Ureter (tissue), 1 donor: ENCODE measurements around the gene OR1G1. TPM values are rescaled to one million over a fixed set of nuclear protein-coding genes. Genes with fewer than 3 reads are reported as not detected.
"Not testable (repeated sequence)": the region's sequence is repeated elsewhere in the genome, so short reads cannot be mapped to it uniquely, and the experiment has no call there.

Experiments used
- DNase-seq: peaks from one replicate; pipeline ENCODE4 v3.0.0-alpha.2; 2020; ENCODE audit warnings: low spot score
- total RNA-seq: library from RNA; stranded (reverse); gene quantifications from one replicate; pipeline ENCODE4 v1.2.4, GENCODE V29; 2023
- donor health status: DM: yes; HTN: yes; CAD: no.

The OR1G1 gene
- total RNA-seq, result not detected

DNA sequence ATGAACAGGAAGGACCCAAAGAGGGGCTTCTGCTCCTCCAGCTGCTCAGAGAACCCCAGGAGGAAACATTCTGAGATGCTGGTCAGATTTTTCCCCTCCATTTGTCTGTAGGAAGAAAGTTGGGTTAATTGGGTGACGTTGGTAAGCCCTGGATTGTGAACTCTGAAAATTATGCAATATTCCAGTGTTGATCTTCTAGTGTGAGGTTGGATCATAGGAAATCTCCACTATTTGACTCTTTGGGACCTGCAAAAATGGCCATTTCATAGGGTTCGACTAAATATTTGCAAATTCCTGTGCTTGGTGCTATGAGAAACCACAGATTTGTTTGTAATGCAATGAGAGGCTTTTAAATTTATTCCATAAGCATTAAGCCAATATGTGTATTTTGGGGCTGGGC lies at the start of gene OR1G1:
Gene OR1G1 (minus strand): TSS at position 101 of the 400 bp plus-strand sequence. CDS start 0 bp downstream, at position 101.
- DNase-seq, result no peak

DNA sequence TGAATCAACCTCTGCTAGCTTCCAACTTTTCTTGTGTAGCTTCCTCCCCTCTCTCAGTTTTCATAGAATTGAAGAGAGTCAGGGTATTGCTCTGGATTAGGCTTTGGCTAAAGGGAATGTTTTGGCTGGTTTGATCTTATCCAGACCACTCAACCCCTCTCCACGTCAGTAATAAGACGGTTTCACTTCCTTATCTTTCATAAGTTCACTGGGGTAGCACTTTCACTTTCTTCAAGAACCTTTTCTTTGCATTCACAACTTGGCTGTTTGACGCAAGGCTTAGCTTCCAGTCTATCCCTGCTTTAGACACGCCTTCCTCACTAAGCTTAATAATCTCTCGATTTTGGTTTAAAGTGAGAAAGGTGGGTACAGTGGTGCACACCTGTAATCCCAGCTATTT lies 40.2 kb upstream of the OR1G1 start:
- no peak for DNase-seq

DNA sequence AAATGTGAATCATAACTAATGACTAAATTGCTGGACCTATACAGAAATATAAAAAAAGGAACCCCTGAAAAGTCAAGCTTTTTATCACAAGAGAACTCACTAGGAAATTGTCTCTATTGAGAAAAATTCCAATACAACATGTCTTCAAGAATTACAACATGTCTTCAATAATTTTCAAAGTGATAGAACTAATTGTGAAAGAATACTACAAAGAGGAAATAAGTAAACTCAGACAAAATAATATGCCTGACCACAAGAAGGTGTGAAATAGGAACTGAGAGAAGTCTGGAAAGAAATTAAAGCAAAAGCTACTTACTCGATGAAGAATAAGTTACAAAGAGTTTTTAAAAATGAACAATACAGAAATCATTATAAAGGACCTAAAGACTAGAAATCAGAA lies 29.9 kb upstream of the OR1G1 start:
- DNase-seq, result no peak

DNA sequence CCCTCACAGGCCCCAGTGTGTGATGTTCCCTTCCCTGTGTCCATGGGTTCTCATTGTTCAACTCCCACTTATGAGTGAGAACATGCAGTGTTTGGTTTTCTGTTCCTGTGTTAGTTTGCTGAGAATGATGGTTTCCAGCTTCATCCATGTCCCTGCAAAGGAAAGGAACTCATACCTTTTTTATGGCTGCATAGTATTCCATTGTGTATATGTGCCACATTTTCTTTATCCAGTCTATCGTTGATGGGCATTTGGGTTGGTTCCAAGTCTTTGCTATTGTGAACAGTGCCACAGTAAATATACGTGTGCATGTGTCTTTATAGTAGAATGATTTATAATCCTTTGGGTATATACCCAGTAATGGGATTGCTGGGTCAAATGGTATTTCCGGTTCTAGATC lies 10.1 kb upstream of the OR1G1 start:
- not testable (repeated sequence) for DNase-seq

DNA sequence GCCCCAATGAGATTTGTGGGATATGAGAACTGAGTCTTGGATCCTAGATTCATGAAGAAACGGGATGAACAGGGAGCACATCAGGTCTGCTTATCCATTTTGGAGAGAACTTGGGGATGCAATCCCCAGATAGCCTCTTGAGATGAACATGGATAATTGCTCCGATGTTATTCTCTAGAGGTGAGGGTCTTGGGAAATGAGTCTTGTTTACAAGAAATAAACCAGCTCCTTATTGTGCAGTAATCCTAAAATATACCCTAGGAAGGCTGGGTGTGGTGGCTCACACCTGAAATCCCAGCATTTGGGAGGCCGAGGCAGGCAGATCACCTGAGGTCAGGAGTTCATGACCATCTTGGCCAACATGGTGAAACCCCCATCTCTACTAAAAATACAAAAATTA lies 23.0 kb downstream of the OR1G1 start, which contains the start of gene OR1D2:
Gene OR1D2 (minus strand): TSS at position 101 of the 400 bp plus-strand sequence. CDS start 11,426 bp downstream, outside the sequence.
- no peak for DNase-seq

Other genes with a start within 250 kb of the OR1G1 start
- gene OR1D5, start 63.9 kb downstream of the OR1G1 start, total RNA-seq, result not detected
- not detected for gene OR1D2, start 23.1 kb downstream of the OR1G1 start, total RNA-seq
- not detected for gene OR1A2, start 70.0 kb upstream of the OR1G1 start, total RNA-seq
- not detected for gene OR1A1, start 80.1 kb upstream of the OR1G1 start, total RNA-seq
- not detected for gene OR3A1, start 170.8 kb upstream of the OR1G1 start, total RNA-seq